Parathyroid adenoma (tissue), 2 donors: ENCODE data around the gene ACLY.

Experiments used
- H2AFZ ChIP-seq: fragments of 300-600 bp; sonication (generic); one replicate; pipeline ENCODE4 v1.7.0; 2017; ENCODE audit warnings: antibody characterized with exemption, mild to moderate bottlenecking
- H3K27ac ChIP-seq: fragments of 300-600 bp; sonication (generic); one replicate; pipeline ENCODE4 v1.7.0; 2017
- H3K27me3 ChIP-seq: fragments of 300-600 bp; sonication (generic); one replicate; pipeline ENCODE4 v1.7.0; 2017; ENCODE audit warnings: low read length; ENCODE audit not compliant: control insufficient read depth, insufficient read depth
- H3K36me3 ChIP-seq: fragments of 300-600 bp; sonication (generic); one replicate; pipeline ENCODE4 v1.7.0; 2017; ENCODE audit warnings: low read length; ENCODE audit not compliant: control insufficient read depth, insufficient read depth
- H3K4me1 ChIP-seq: fragments of 300-600 bp; sonication (generic); one replicate; pipeline ENCODE4 v1.7.0; 2017; ENCODE audit warnings: control low read depth
- H3K4me2 ChIP-seq: fragments of 300-600 bp; sonication (generic); one replicate; pipeline ENCODE4 v1.7.0; 2017; ENCODE audit warnings: low read length
- H3K4me3 ChIP-seq: fragments of 300-600 bp; sonication (generic); one replicate; pipeline ENCODE4 v1.7.0; 2017; ENCODE audit warnings: low read depth, low read length
- H3K79me2 ChIP-seq: fragments of 300-600 bp; sonication (generic); one replicate; pipeline ENCODE4 v1.7.0; 2017; ENCODE audit warnings: control low read depth
- H3K9ac ChIP-seq: fragments of 300-600 bp; sonication (generic); one replicate; pipeline ENCODE4 v1.7.0; 2017; ENCODE audit warnings: mild to moderate bottlenecking
- H3K9me3 ChIP-seq: fragments of 300-600 bp; sonication (generic); one replicate; pipeline ENCODE4 v1.7.0; 2017; ENCODE audit warnings: low read length; ENCODE audit not compliant: control insufficient read depth
- CTCF ChIP-seq: fragments of 300-600 bp; sonication (generic); IDR thresholded peaks from one replicate; pipeline ENCODE4 v1.7.0; 2017; ENCODE audit warnings: antibody characterized with exemption, mild to moderate bottlenecking
- donor health status: primary hyperparathyroidism.

The ACLY gene

DNA sequence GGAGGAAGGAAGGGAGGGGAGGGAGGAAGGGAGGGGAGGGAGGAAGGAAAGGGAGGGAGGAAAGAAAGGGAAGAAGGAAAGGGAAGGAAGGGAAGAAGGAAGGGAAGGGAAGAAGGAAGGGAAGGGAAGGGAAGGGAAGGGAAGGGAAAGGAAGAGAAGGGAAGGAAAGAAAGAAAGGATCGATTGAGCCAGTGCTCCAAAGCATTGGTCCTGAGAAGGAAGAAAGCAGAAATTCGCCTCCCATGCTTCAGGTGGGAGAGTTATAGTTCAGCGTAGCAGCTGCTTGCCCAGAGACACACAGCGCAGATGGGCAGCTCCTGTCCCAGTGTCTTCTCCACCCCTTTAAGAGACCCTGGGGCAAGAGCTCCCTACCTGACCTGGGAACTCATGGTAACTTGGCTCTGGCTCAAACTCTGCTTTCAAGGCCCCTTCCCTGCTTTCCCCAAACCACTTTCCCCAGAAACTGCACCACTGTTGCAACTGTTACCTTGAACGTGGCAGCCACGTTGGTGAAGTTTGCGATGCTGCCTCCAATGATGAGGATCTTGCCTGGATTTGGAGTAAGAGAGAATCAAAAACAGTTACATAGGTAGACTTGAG lies 14.4 kb downstream of the ACLY start:
- Histone ChIP-seq H3K27me3 (no peaks in the 10 kb centered on the region), H3K4me2 (no peak overlapping the region), H3K79me2 (no peaks in the 10 kb centered on the region), H2AFZ (no peak overlapping the region), H3K4me1 (no peaks in the 10 kb centered on the region), H3K36me3 (no peaks in the 10 kb centered on the region), H3K9me3 (no peaks in the 10 kb centered on the region), H3K9ac (no peak overlapping the region), H3K27ac (no peak overlapping the region), H3K4me3 (no peak overlapping the region)
- no peak for TF ChIP-seq CTCF

- no peak overlapping the region for H3K27ac ChIP-seq
- H3K36me3 ChIP-seq, result no peaks in the 10 kb centered on the region
- TF ChIP-seq CTCF, result no peak
- H2AFZ ChIP-seq, result no peak overlapping the region
- no peak overlapping the region for H3K4me3 ChIP-seq
- H3K9ac ChIP-seq, result no peak overlapping the region
- H3K79me2 ChIP-seq, result no peaks in the 10 kb centered on the region
- H3K4me1 ChIP-seq, result no peaks in the 10 kb centered on the region
- H3K4me2 ChIP-seq, result no peak overlapping the region
- no peaks in the 10 kb centered on the region for H3K27me3 ChIP-seq
- no peaks in the 10 kb centered on the region for H3K9me3 ChIP-seq
Measured at GRCh38 chr17:41901646-41902045, 17.1 kb downstream of the ACLY start.

GRCh38 chr17:41896726-41897125 lies 22.0 kb downstream of the ACLY start:
- H3K9me3 ChIP-seq, result no peaks in the 10 kb centered on the region
- H3K4me1 ChIP-seq, result no peaks in the 10 kb centered on the region
- H2AFZ ChIP-seq, result no peak overlapping the region
- H3K27ac ChIP-seq, result no peak overlapping the region
- no peaks in the 10 kb centered on the region for H3K36me3 ChIP-seq
- no peak for TF ChIP-seq CTCF
- no peak overlapping the region for H3K9ac ChIP-seq
- H3K4me3 ChIP-seq, result no peak overlapping the region
- no peak overlapping the region for H3K4me2 ChIP-seq
- H3K79me2 ChIP-seq, result no peaks in the 10 kb centered on the region
- no peaks in the 10 kb centered on the region for H3K27me3 ChIP-seq

DNA sequence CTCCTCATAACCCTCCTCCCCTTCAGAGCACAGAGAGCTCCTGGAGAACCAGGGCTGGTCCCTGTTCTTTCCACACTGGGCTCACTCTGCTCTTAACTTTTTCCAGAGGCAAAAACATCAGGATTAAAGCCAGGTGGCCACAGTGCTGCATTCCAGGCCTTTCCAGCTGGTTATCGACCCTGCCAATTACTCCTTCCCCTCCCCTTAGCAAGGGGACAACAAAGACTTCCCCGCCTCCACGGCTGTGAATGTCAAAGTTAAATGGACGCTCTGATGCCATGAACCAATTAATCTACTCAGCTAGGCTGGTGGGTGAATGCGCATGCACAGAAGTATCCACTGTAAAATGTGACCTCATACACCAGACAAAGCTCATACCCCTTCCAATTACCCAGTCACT lies 23.1 kb downstream of the ACLY start:
- H3K79me2 ChIP-seq, result no peaks in the 10 kb centered on the region
- H3K36me3 ChIP-seq, result no peaks in the 10 kb centered on the region
- no peak overlapping the region for H3K27ac ChIP-seq
- no peak overlapping the region for H3K9ac ChIP-seq
- no peak overlapping the region for H3K4me3 ChIP-seq
- no peaks in the 10 kb centered on the region for H3K27me3 ChIP-seq
- H3K9me3 ChIP-seq, result no peaks in the 10 kb centered on the region
- TF ChIP-seq CTCF, result no peak
- no peak overlapping the region for H2AFZ ChIP-seq
- H3K4me1 ChIP-seq, result no peaks in the 10 kb centered on the region
- H3K4me2 ChIP-seq, result no peak overlapping the region

DNA sequence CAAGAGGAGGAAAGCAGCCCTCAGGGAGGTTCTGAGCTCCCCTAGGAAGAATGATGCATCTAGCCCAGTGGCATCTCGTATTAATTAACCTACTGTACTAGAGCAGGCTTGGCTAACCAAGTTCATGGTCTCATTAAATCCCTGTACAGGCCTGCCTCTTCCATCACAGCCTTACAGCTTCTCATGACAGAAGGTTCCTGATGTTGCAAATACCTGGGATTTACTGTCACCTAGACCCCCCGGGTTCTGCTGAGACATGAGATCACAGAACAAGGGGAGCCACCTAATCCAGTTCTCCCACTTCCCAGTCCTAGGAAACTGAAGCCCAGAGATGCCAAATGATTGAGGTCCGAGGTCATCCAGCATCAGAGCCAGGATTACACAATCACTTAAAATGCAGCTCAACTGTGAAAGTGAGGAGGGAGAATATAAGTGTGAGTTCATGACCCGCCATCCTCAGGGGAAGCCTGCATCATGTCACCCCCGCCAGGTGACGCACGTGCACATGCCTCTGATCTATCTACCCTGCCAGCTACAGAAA lies 23.9 kb downstream of the ACLY start:
- TF ChIP-seq CTCF, result no peak
- Histone ChIP-seq H3K9me3 (no peaks in the 10 kb centered on the region), H3K27ac (no peak overlapping the region), H3K4me3 (no peak overlapping the region), H3K9ac (no peak overlapping the region), H3K36me3 (no peaks in the 10 kb centered on the region), H3K4me1 (no peaks in the 10 kb centered on the region), H2AFZ (no peak overlapping the region), H3K79me2 (no peaks in the 10 kb centered on the region), H3K4me2 (no peak overlapping the region), H3K27me3 (no peaks in the 10 kb centered on the region)
